Heart left ventricle (tissue), 13 donors: ENCODE data around the gene SPPL2B.

ENCODE experiments used
- POLR2A ChIP-seq, 2 donors: fragments of 450-650 bp; IDR thresholded peaks; one replicate each; pipeline ENCODE4 v1.6.1; 2017; ENCODE audit warnings: antibody characterized with exemption in 2 of 2, mild to moderate bottlenecking in 2 of 2, moderate library complexity in 2 of 2
- TF ChIP-seq, protein P1 (sequence below), 12 donors: fragments of 200-600 bp; sonication (generic) in 4 of 12; IDR thresholded peaks; one replicate each; pipeline versions ENCODE4 v1.5.0 to v1.8.0; 2018 to 2022; ENCODE audit warnings: antibody characterized with exemption in 12 of 12, mild to moderate bottlenecking in 5 of 12
- donor health status: ischemic (EF 13 %, LVEDD 7.1; RV severe dilation, severe dysfunction).
- donor health status: DM: no; HTN: yes; CAD: no.
- donor health status: DM: no; HTN: no; CAD: no.
- donor health status: ischemic (EF 25% LVEDD 6.9; RV normal size, moderate dysfunction).
- donor health status: ischemic (EF 25% LVEDD 5.7; RV mildly dilated, moderate dysfunction).
- donor health status: ischemic (EF 35%, LVEDD 5.7; RV mildly dilated, moderate dysfunction).
- donor health status: nonischemic (EF 11% LVEDD 7.7; RV severe dilation, severe dysfunction).
- donor health status: DM: yes; HTN: yes; CAD: no.
- donor health status: PGD.
- donor health status: ischemic (EF 29% LVEDD 5.4; RV normal size, mild dysfunction).
- donor health status: nonischemic (EF 23%, LVEDD 6.1; RV moderate dilation, normal function).

DNA sequence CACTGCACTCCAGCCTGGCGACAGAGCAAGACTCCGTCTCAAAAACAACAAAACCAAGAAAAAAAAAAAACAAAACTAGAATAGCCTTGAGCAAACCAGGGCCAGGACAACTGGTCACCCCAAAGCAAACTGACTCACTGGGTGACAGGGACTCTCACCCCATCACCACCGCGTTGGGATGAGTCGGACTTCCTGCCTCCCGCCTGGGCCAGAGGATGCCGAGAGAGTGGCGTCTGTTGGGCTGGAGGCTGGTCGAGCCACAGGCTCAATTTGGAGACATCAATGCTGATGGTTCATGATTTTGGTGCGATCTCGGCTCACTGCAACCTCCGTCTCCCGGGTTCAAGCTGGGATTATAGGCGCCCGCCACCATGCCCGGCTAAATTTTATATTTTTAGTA lies 43.2 kb downstream of the SPPL2B start:
- no peak for TF ChIP-seq POLR2A (IDR thresholded peaks at IDR 0.05)
- TF ChIP-seq, protein P1, sequence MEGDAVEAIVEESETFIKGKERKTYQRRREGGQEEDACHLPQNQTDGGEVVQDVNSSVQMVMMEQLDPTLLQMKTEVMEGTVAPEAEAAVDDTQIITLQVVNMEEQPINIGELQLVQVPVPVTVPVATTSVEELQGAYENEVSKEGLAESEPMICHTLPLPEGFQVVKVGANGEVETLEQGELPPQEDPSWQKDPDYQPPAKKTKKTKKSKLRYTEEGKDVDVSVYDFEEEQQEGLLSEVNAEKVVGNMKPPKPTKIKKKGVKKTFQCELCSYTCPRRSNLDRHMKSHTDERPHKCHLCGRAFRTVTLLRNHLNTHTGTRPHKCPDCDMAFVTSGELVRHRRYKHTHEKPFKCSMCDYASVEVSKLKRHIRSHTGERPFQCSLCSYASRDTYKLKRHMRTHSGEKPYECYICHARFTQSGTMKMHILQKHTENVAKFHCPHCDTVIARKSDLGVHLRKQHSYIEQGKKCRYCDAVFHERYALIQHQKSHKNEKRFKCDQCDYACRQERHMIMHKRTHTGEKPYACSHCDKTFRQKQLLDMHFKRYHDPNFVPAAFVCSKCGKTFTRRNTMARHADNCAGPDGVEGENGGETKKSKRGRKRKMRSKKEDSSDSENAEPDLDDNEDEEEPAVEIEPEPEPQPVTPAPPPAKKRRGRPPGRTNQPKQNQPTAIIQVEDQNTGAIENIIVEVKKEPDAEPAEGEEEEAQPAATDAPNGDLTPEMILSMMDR (IDR thresholded peaks at IDR 0.05), result no peak
